ENCODE measurements around the gene CPB1.

- TF ChIP-seq, protein P1, sequence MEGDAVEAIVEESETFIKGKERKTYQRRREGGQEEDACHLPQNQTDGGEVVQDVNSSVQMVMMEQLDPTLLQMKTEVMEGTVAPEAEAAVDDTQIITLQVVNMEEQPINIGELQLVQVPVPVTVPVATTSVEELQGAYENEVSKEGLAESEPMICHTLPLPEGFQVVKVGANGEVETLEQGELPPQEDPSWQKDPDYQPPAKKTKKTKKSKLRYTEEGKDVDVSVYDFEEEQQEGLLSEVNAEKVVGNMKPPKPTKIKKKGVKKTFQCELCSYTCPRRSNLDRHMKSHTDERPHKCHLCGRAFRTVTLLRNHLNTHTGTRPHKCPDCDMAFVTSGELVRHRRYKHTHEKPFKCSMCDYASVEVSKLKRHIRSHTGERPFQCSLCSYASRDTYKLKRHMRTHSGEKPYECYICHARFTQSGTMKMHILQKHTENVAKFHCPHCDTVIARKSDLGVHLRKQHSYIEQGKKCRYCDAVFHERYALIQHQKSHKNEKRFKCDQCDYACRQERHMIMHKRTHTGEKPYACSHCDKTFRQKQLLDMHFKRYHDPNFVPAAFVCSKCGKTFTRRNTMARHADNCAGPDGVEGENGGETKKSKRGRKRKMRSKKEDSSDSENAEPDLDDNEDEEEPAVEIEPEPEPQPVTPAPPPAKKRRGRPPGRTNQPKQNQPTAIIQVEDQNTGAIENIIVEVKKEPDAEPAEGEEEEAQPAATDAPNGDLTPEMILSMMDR (IDR thresholded peaks at IDR 0.05; ENCODE audit: low read depth, low read length): no peak
- TF ChIP-seq MAX (IDR thresholded peaks at IDR 0.05; ENCODE audit: low read depth, low read length) (no peak), POLR2A (IDR thresholded peaks at IDR 0.05; ENCODE audit: extremely low read depth, insufficient read length) (no peak)
Observed at GRCh38 chr3:148866261-148866660, 38.6 kb downstream of the CPB1 start.
